Peyer's patch (tissue), 4 donors: ENCODE data around the gene HES1. TPM values are rescaled to one million over a fixed set of nuclear protein-coding genes. Genes with fewer than 3 reads are reported as not detected.
"Not testable (repeated sequence)": the region's sequence is repeated elsewhere in the genome, so short reads cannot be mapped to it uniquely, and the experiment has no call there.

Source experiments
- DNase-seq, 3 donors: peaks; one replicate each; pipeline ENCODE4 v3.0.0-alpha.2; 2017 to 2019
- H3K27ac ChIP-seq, 4 donors: fragments of 200-600 bp; sonication (generic); one replicate each; pipeline ENCODE4 v1.5.1; 2016 to 2019
- H3K27me3 ChIP-seq, 2 donors: fragments of 200-600 bp; sonication (generic); one replicate each; pipeline ENCODE4 v1.5.1; 2019
- H3K36me3 ChIP-seq, 3 donors: fragments of 200-600 bp; sonication (generic); one replicate each; pipeline ENCODE4 v1.5.1; 2016 to 2019
- H3K4me1 ChIP-seq, 4 donors: fragments of 200-600 bp; sonication (generic); one replicate each; pipeline ENCODE4 v1.5.1; 2016 to 2019
- H3K4me3 ChIP-seq, 4 donors: fragments of 200-600 bp; sonication (generic); 1 replicate in 3 of 4; 2 replicates in 1 of 4; pipeline ENCODE4 v1.5.1; 2016 to 2019; ENCODE audit warnings: mild to moderate bottlenecking in 1 of 4
- H3K9me3 ChIP-seq, 4 donors: fragments of 200-600 bp; sonication (generic); one replicate each; pipeline ENCODE4 v1.5.1; 2016 to 2019; ENCODE audit warnings: mild to moderate bottlenecking in 1 of 4
- POLR2A ChIP-seq, 2 donors: fragments of 450-650 bp; IDR thresholded peaks; one replicate each; pipeline ENCODE4 v1.5.1; 2017; ENCODE audit warnings: antibody characterized with exemption in 2 of 2, mild to moderate bottlenecking in 2 of 2, moderate library complexity in 2 of 2
- total RNA-seq, 4 donors: library from RNA; depleted of rRNA; stranded (reverse); fragments of >200 nt; gene quantifications; one replicate each; pipeline ENCODE4 v1.1.0, GENCODE V29; 2016
- TF ChIP-seq, protein P1 (sequence below), 6 experiments: fragments of 450-650 bp in 4 of 6; fragments of 200-600 bp in 2 of 6; sonication (generic) in 1 of 6; IDR thresholded peaks; one replicate each; pipeline ENCODE4 v1.5.1; 2017 to 2019; ENCODE audit warnings: antibody characterized with exemption in 6 of 6, mild to moderate bottlenecking in 3 of 6, moderate library complexity in 1 of 6

The HES1 gene
- total RNA-seq, 4 donors from 2014 or later, result 32.2 to 65.6 (median 49.4) TPM

DNA sequence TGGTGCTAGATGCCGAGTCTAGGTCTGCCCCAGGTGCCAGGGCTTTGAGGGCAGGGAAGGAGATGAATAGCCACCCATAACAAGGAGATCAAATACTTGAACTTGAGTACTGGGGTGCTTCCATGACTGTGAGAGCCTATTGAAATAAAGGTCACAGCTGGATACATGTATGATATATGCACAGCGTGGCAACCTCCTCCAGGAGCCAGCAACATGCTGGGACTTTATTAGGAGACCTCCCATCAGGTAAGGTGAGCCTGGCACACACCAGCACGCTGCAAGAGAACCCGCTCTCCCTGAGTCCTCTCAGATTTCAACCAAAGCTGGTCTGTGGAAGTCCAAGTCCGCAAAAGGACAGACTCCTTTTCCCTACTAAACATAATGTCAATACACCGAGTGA, 10.5 kb upstream of the HES1 start:
- H3K36me3 ChIP-seq, result no peaks in the 10 kb centered on the region
- H3K27me3 ChIP-seq, result no peaks in the 10 kb centered on the region
- H3K9me3 ChIP-seq, result no peaks in the 10 kb centered on the region
- no peak overlapping the region for H3K4me3 ChIP-seq
- H3K4me1 ChIP-seq, result peaks cover 0 to 31% (median 4%) of the 10 kb centered on the region in 4 donors
- H3K27ac ChIP-seq, result peak overlapping the region in 1 of 4 donors; percentile 69
- DNase-seq, result peak in 1 of 3 donors; percentile 35
- TF ChIP-seq, protein P1, sequence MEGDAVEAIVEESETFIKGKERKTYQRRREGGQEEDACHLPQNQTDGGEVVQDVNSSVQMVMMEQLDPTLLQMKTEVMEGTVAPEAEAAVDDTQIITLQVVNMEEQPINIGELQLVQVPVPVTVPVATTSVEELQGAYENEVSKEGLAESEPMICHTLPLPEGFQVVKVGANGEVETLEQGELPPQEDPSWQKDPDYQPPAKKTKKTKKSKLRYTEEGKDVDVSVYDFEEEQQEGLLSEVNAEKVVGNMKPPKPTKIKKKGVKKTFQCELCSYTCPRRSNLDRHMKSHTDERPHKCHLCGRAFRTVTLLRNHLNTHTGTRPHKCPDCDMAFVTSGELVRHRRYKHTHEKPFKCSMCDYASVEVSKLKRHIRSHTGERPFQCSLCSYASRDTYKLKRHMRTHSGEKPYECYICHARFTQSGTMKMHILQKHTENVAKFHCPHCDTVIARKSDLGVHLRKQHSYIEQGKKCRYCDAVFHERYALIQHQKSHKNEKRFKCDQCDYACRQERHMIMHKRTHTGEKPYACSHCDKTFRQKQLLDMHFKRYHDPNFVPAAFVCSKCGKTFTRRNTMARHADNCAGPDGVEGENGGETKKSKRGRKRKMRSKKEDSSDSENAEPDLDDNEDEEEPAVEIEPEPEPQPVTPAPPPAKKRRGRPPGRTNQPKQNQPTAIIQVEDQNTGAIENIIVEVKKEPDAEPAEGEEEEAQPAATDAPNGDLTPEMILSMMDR (IDR thresholded peaks at IDR 0.05), result no peak
- no peak for TF ChIP-seq POLR2A (IDR thresholded peaks at IDR 0.05)

DNA sequence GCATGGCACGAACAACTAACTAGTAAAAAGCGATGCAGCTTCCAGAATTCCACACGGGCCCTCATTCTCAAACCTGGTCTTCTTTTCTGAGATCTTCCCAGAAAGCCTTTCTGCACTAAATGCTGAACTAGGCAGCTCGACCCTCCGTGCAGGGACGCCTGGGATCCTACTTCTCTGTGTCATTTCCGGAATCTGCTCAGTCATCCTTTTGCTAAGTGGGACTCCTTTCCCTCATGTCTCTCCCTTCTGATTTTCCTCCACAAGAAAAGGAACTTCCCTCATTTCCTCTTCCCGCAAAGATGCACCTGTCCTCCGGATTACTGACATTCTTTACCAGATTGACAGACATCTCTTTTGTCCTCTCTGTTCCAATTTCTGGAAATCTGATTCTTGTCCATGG, 9.2 kb upstream of the HES1 start:
- no peak overlapping the region for H3K4me3 ChIP-seq
- TF ChIP-seq POLR2A (IDR thresholded peaks at IDR 0.05), result no peak
- peak in 1 of 3 donors; percentile 27 for DNase-seq
- no peak overlapping the region for H3K27ac ChIP-seq
- no peaks in the 10 kb centered on the region for H3K9me3 ChIP-seq
- H3K27me3 ChIP-seq, result no peaks in the 10 kb centered on the region
- peaks cover 0 to 35% (median 8%) of the 10 kb centered on the region in 4 donors for H3K4me1 ChIP-seq
- no peaks in the 10 kb centered on the region for H3K36me3 ChIP-seq

DNA sequence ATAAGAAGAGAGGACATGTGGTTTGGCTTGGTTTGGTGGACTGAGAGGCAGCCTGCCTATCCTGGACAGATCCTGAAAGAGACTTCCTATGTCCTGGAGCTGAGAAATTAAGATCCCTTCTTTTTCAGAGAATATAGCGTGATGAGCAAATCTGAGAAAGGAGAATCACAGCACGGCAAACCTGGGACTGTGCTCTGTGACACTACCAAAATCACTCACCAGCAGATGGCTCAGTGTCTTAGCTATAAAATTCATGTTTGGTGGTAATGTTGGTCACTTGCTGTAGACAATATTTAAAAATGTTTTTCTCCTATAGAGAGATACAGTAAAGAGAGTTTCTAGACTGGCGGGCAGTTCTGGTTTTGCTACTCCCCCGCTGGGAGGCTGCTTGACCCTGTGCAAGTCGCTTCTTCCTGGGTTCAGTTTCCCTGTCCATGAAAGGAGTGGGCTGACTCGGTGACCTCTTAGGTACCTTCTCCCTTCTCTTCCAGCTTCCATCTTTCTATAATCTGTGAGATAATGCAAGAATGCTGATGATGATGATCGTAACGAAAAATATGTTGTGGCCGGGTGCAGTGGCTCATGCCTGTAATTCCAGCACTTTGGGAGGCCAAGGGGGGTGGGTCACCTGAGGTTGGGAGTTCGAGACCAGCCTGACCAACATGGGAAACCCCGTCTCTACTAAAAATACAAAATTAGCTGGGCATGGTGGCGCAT, 7.6 kb upstream of the HES1 start:
- Histone ChIP-seq H3K27me3 (no peaks in the 10 kb centered on the region), H3K4me3 (no peak overlapping the region), H3K9me3 (no peaks in the 10 kb centered on the region), H3K27ac (no peak overlapping the region), H3K4me1 (peaks cover 0 to 30% (median 8%) of the 10 kb centered on the region in 4 donors), H3K36me3 (no peaks in the 10 kb centered on the region)
- peak in 1 of 3 donors; percentile 9 for DNase-seq
- TF ChIP-seq, protein P1 (IDR thresholded peaks at IDR 0.05), result no peak
- no peak for TF ChIP-seq POLR2A (IDR thresholded peaks at IDR 0.05)

DNA sequence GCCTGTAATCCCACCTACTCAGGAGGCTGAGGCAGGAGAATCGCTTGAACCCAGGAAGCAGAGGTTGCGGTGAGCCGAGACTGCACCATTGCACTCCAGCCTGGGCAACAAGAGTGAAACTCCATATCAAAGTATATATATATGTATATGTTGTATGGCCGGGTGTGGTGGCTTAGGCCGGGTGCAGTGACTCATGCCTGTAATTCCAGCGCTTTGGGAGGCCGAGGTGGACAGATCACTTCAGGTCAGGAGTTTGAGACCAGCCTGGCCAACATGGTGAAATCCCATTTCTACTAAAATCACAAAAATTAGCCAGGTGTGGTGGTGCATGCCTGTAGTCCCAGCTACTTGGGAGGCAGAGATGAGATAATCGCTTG, 7.0 kb upstream of the HES1 start:
- H3K27me3 ChIP-seq, H3K36me3 ChIP-seq, H3K4me3 ChIP-seq, H3K9me3 ChIP-seq, H3K27ac ChIP-seq: not testable (repeated sequence)
- peak in 1 of 3 donors; percentile 50 for DNase-seq
- peaks cover 0 to 35% (median 6%) of the 10 kb centered on the region in 4 donors for H3K4me1 ChIP-seq

DNA sequence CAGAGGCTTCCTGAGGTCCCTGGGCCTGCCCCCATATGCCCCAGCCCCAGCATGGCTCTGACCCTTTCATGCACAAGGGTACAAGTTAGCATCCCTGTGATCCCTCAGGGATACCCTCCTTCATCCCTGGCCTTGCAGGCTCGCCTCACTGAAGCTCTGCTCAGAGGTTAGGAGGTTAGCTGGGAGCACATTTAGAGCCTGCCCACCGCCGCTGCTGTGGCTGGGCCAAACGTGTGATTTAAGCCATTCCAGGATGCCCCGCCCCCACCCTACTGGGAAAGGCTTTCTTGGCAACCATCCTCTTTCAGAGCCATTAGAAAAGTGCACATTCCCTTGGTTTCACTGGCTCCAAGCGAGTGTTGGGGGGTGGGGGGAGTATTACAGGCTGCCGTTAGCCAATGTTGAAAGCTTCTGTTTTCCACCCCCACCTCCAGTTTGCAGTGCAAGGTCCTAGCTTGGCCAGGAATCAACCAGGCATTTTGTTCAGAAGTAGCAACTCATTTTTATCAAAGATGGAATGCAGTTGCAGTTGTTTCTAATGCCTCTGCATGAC, 6.3 kb upstream of the HES1 start:
- H3K9me3 ChIP-seq, result no peaks in the 10 kb centered on the region
- H3K36me3 ChIP-seq, result no peaks in the 10 kb centered on the region
- TF ChIP-seq, protein P1 (IDR thresholded peaks at IDR 0.05), result no peak
- no peak for TF ChIP-seq POLR2A (IDR thresholded peaks at IDR 0.05)
- H3K27ac ChIP-seq, result peak overlapping the region in 2 of 4 donors; percentile 21 to 70
- H3K4me3 ChIP-seq, result peak overlapping the region in 1 of 4 donors; percentile 21
- no peaks in the 10 kb centered on the region for H3K27me3 ChIP-seq
- peaks cover 0 to 35% (median 8%) of the 10 kb centered on the region in 4 donors for H3K4me1 ChIP-seq
- DNase-seq, result peak in 1 of 3 donors; percentile 30

DNA sequence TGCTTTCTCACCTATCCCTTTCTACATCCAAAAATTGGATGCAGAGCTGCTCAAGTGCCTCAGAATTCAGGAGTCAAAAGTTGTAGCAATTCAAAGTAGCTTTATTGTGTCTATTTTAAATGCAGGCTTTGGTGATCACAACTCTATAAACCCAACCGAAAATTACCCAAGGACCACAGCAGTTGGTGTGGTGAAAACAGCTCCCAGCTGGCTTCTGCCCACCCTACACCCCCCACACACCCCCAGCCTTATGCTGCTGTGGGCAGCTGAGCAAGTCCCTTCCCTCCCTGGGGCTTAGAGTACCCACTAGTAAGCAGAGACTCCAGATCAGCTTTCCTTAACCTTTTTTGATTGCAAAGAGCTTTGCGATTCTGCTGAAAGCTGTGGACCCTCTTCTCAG, 5.8 kb upstream of the HES1 start:
- Histone ChIP-seq H3K4me1 (peaks cover 0 to 35% (median 11%) of the 10 kb centered on the region in 4 donors), H3K27ac (peak overlapping the region in 2 of 4 donors; percentile 21 to 70), H3K4me3 (peak overlapping the region in 2 of 4 donors; percentile 21 to 32), H3K36me3 (no peaks in the 10 kb centered on the region), H3K9me3 (no peaks in the 10 kb centered on the region), H3K27me3 (no peaks in the 10 kb centered on the region)
- TF ChIP-seq, protein P1 (IDR thresholded peaks at IDR 0.05), result no peak
- TF ChIP-seq POLR2A (IDR thresholded peaks at IDR 0.05), result no peak
- peak in 1 of 3 donors; percentile 15 for DNase-seq
